ENCODE results near the gene RANBP17. TPM values are rescaled to one million over a fixed set of nuclear protein-coding genes. Genes with fewer than 3 reads are reported as not detected.
A peak's percentile ranks its signal among the peaks of the same experiment; 100 is the strongest.

RANBP17 gene
- total RNA-seq, 1 experiment from 2014 or later, result 14.5 TPM

DNA sequence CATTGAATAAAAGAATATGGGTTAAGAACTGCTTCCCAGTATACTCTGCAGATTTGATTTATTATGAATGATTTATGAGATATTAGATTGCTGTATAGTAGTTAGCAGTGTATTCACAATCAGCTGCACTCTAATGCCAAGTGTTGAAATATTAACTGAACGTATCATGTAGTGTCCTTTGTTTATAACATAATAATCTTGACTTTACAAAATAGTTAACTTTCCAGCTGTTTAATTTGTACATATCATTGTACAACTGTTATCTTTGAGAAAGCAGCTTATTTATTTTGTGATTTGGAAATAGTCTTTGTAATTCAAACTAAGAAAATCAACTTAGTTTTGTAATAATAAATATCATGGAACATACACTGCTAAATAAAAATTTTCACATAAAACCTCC is 219.5 kb downstream of the RANBP17 start:
- Histone ChIP-seq H3F3A (ENCODE audit: insufficient read depth, low read depth) (no peaks in the 10 kb centered on the region), H3K27ac (no peak overlapping the region), H3K79me2 (ENCODE audit: low read depth) (no peaks in the 10 kb centered on the region), H3K9me3 (ENCODE audit: insufficient read depth, low read depth) (no peaks in the 10 kb centered on the region), H3K4me1 (replicated peaks; ENCODE audit: insufficient read depth) (no peaks in the 10 kb centered on the region), H3K4me3 (no peak overlapping the region), H3K27me3 (ENCODE audit: insufficient read depth, low read depth) (no peaks in the 10 kb centered on the region), H4K20me1 (ENCODE audit: insufficient read depth) (no peaks in the 10 kb centered on the region), H3K36me3 (ENCODE audit: low read depth) (no peaks in the 10 kb centered on the region), H3K9me2 (ENCODE audit: insufficient read depth) (no peaks in the 10 kb centered on the region), H3K4me2 (no peak overlapping the region), H2AFZ (no peak overlapping the region)
- intact Hi-C loops (cut with micrococcal nuclease; ENCODE audit: unreplicated experiment), result no loop called here
- TF ChIP-seq EZH2 (IDR thresholded peaks at IDR 0.05; ENCODE audit: low read depth), result no peak
- TF ChIP-seq CTCF (conservative IDR thresholded peaks at IDR 0.05), result no peak
- no peak for DNase-seq
- BruUV-seq (replicated peaks), result no TSS peak
- CTCF ChIA-PET, result no interaction called here
- POLR2A ChIA-PET (ENCODE audit: unreplicated experiment), result no interaction called here

GRCh38 chr5:171092194-171092593 is 230.4 kb downstream of the RANBP17 start:
- POLR2A ChIA-PET (ENCODE audit: unreplicated experiment), result no interaction called here
- intact Hi-C loops (cut with micrococcal nuclease; ENCODE audit: unreplicated experiment), result loop anchor here (5.0 kb wide), 1 partner anchor 340 kb away; no protein-coding TSS in a partner anchor
- TF ChIP-seq EZH2 (IDR thresholded peaks at IDR 0.05; ENCODE audit: low read depth) (no peak), CTCF (conservative IDR thresholded peaks at IDR 0.05) (no peak)
- Histone ChIP-seq H3K4me1 (replicated peaks; ENCODE audit: insufficient read depth) (peaks cover 11% of the 10 kb centered on the region), H3K27ac (peak overlapping the region; percentile 36; the same call in 1 of the 2 replicates), H3F3A (ENCODE audit: insufficient read depth, low read depth) (no peaks in the 10 kb centered on the region), H3K9me2 (ENCODE audit: insufficient read depth) (no peaks in the 10 kb centered on the region), H3K4me3 (no peak overlapping the region), H3K36me3 (ENCODE audit: low read depth) (no peaks in the 10 kb centered on the region), H4K20me1 (ENCODE audit: insufficient read depth) (no peaks in the 10 kb centered on the region), H3K9me3 (ENCODE audit: insufficient read depth, low read depth) (no peaks in the 10 kb centered on the region), H3K79me2 (ENCODE audit: low read depth) (no peaks in the 10 kb centered on the region), H3K4me2 (peak overlapping the region; percentile 13; the same call in 1 of the 2 replicates), H2AFZ (no peak overlapping the region), H3K27me3 (ENCODE audit: insufficient read depth, low read depth) (no peaks in the 10 kb centered on the region)
- BruUV-seq (replicated peaks), result no TSS peak
- DNase-seq, result peak in 1 of 2 experiments; percentile 74
- CTCF ChIA-PET, result no interaction called here

- H3F3A ChIP-seq (ENCODE audit: insufficient read depth, low read depth), result no peaks in the 10 kb centered on the region
- no peaks in the 10 kb centered on the region for H3K36me3 ChIP-seq (ENCODE audit: low read depth)
- no peaks in the 10 kb centered on the region for H3K9me2 ChIP-seq (ENCODE audit: insufficient read depth)
- no peaks in the 10 kb centered on the region for H3K79me2 ChIP-seq (ENCODE audit: low read depth)
- no peaks in the 10 kb centered on the region for H3K27me3 ChIP-seq (ENCODE audit: insufficient read depth, low read depth)
- no peak overlapping the region for H3K4me3 ChIP-seq
- no peak overlapping the region for H3K4me2 ChIP-seq
- no peak overlapping the region for H2AFZ ChIP-seq
- no TSS peak for BruUV-seq (replicated peaks)
- H3K27ac ChIP-seq, result no peak overlapping the region
- H3K4me1 ChIP-seq (replicated peaks; ENCODE audit: insufficient read depth), result peaks cover 11% of the 10 kb centered on the region
- DNase-seq, result no peak
- POLR2A ChIA-PET (ENCODE audit: unreplicated experiment), result no interaction called here
- no peaks in the 10 kb centered on the region for H3K9me3 ChIP-seq (ENCODE audit: insufficient read depth, low read depth)
- CTCF ChIA-PET, result interaction anchor here (0.6 kb wide), 1 partner anchor 294 kb away, joined by 3 read pairs; no protein-coding TSS in a partner anchor
- TF ChIP-seq EZH2 (IDR thresholded peaks at IDR 0.05; ENCODE audit: low read depth), result no peak
- no peak for TF ChIP-seq CTCF (conservative IDR thresholded peaks at IDR 0.05)
- H4K20me1 ChIP-seq (ENCODE audit: insufficient read depth), result no peaks in the 10 kb centered on the region
- intact Hi-C loops (cut with micrococcal nuclease; ENCODE audit: unreplicated experiment), result loop anchor here (5.0 kb wide), 1 partner anchor 341 kb away; no protein-coding TSS in a partner anchor
These were observed 231.8 kb downstream of the RANBP17 start for GRCh38 chr5:171093598-171093997.

Data from PC-9 (cell line).